ENCODE measurements around the gene CELF1.

Gene CELF1

GRCh38 chr11:47478651-47479329 lies 74.1 kb downstream of the CELF1 start:
- no peak for DNase-seq

GRCh38 chr11:47477753-47478152 lies 75.2 kb downstream of the CELF1 start:
- no peak for DNase-seq

DNA sequence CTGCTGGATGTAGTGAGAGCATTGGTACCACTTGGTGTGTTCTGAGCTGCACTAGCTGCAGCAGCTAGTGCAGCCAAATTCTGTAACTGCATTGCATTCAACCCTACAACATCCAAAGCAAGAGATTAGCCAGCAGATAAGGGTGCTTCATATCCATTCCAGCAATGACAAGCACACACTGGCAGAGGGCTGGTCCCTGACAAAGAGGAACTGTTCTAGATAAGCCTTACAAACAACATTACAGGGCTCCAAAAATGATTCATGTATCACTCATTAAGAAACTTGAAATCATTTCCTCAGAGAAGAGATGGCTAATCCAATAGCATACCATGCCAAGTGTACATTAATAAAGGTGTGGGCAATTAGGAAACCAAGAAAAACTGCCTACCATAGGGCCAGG lies 75.6 kb downstream of the CELF1 start:
- no peak for DNase-seq

GRCh38 chr11:47470671-47471070 lies 82.3 kb downstream of the CELF1 start:
- no peak for DNase-seq

- DNase-seq: no peak
These were observed 83.4 kb downstream of the CELF1 start for GRCh38 chr11:47469361-47470179.

GRCh38 chr11:47468598-47469214 lies 84.2 kb downstream of the CELF1 start:
- no peak for DNase-seq

GRCh38 chr11:47467357-47467756 lies 85.6 kb downstream of the CELF1 start:
- no peak for DNase-seq

DNA sequence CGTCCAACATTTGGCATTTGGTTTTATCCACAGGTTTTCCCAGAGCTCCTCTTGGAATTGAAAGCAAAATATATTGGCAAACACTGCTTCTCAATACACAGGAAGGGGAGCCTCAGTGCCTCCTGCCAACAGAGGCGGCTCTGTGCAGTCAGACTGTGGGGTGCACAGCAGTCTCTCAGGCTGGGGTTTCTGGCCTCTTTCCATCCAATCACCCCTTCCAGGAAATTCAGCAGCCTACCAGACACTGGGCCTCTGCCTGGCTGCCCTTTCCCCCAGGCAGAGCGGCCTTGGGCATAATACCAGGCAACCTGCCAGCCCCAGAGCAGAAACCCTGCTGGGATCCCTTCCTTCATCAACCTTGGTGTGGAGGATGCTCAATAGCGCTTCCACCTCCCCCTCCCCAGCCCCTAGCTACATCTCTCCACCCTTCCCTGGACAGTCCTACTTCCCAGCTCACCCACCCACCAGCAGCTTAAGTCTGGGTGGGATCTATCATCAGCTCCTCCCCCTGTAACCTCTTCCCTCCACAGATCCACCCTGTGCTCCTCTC lies 86.2 kb downstream of the CELF1 start:
- DNase-seq: no peak

GRCh38 chr11:47466201-47466600 lies 86.7 kb downstream of the CELF1 start:
- DNase-seq: no peak

- DNase-seq: no peak
These were observed 88.4 kb downstream of the CELF1 start for GRCh38 chr11:47464483-47464882.

- DNase-seq: no peak
These were observed 91.1 kb downstream of the CELF1 start for GRCh38 chr11:47461876-47462275.

DNA sequence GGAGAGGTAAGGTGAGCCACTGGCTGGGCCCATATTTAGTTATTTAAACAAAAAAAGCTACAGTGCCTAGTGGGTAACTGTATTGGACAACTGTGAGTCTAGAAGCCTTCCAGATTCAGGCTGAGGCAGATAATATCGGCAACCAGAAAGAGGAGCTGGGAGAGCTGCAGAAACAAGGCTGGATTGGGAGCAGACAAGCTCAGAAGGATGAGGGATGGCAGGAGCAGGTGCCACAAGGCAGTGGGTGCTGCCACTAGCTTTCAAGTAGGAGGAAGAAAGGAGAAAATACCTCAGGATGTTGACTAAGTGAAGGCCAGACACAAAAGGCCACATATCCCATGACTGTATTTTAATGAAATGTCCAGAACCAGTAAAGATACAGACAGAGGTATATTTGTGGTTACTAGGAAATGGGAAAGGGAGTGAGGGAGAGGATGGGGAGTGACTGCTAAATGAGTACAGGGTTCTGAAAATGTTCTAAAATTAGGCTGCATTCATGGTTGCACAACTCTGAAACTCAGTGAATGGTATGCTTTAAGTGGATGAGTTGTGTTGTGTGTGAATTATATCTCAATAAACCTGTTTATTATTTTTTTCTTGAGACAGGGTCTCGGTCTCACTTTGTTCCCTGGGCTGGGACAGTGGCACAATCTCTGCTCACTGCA lies 92.2 kb downstream of the CELF1 start:
- DNase-seq: no peak

GRCh38 chr11:47454258-47454671 lies 98.7 kb downstream of the CELF1 start:
- DNase-seq: peak; percentile 39 to 63

DNA sequence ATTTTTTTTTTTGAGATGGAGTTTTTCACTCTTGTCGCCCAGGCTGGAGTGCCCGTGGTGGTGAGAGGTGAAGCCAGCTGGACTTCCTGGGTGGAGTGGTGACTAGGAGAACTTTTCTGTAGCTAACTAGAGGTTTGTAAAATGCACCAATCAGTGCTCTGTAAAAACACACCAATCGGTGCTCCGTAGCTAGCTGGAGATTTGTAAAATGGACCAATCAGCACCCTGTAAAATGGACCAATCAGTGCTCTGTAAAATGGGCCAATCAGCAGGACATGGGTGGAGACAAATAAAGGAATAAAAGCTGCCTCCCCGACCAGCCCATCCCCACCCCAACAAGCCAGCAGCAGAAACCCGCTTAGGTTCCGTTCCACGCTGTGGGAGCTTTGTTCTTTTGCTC lies 99.6 kb downstream of the CELF1 start:
- no peak for DNase-seq

GRCh38 chr11:47451990-47452389 lies 100.9 kb downstream of the CELF1 start:
- no peak for DNase-seq

DNA sequence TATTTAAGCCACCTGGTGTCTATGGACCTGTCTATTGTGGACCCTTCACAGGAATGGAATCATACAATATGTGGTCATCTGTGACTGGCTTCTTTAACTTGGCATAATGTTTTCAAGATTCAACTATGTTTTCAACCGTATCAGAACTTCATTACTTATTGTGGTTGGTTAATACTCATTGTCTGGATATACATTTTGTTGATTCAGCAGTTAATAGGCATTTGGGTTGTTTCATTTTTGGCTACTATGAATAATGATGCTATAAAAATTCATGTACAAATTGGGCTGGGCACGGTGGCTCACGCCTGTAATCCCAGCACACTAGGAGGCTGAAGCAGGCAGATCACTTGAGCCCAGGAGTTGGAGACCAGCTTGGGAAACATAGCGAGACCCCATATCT lies 101.5 kb downstream of the CELF1 start:
- DNase-seq: no peak

GRCh38 chr11:47449541-47449940 lies 103.4 kb downstream of the CELF1 start:
- DNase-seq: no peak

DNA sequence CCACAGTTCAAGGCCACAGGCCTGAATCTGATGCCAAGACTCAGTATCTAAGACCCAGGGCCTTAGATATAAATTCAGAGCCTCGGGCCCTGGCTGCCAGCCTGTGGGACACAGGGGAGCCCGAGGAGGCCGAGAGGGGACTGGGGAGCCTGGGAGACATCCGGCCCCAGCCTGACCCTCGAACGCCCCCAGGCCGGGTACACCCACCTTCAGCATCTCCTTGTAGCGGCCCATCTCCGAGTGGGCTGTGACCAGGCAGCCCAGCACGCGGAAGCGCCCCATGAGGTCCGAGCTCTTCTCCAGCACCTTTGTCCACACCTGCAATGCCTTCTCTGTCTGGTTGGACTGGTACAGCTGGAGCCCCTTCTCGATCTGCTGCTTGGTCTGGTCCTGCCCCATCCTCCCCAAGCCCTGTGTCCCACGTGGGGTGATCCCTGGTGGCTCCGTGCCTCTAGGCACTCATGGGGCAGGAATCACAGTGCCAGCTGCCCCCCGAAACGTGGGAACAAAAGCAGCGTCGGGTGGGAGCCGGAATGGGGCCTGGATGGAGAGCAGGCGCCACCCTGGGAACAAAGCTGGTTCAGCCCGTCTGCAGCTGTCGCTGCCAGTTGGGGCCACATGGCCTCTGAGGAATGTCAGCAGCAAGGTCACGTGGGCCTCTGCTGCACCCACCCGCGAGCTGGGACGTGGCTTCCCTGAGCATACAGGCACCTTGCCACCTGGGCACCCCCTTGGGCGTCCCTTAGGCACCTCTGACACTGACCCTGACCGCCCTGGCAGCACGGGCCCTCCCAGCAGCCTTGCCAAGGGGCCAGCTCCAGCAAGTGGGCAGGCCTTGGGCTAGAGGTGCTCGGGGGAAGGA lies 104.1 kb downstream of the CELF1 start, which contains the start of gene RAPSN:
Gene RAPSN (minus strand): TSS at position 571 of the 862 bp plus-strand sequence. CDS start 172 bp downstream, at position 399.
- no peak for DNase-seq

GRCh38 chr11:47447906-47448305 lies 105.0 kb downstream of the CELF1 start:
- DNase-seq: no peak

DNA sequence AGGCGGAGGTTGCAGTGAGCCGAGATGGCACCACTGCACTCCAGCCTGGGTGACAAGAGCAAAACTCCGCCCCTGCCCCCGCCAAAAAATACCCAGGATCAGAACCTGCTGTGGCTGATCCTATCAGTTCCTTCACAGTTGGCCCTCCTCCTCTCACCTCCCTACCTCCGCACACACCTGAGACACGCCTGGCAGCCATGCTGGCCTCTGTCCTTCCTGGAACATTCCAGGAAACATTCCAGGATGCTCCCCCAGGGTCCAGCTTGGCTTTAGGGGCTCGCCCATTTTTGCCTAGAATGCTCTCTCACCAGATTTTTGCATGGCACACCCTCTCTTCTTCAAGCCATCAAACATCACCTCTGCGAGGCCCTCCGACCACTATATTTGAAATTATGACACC lies 106.1 kb downstream of the CELF1 start:
- DNase-seq: no peak

GRCh38 chr11:47445840-47446239 lies 107.1 kb downstream of the CELF1 start:
- DNase-seq: no peak

DNA sequence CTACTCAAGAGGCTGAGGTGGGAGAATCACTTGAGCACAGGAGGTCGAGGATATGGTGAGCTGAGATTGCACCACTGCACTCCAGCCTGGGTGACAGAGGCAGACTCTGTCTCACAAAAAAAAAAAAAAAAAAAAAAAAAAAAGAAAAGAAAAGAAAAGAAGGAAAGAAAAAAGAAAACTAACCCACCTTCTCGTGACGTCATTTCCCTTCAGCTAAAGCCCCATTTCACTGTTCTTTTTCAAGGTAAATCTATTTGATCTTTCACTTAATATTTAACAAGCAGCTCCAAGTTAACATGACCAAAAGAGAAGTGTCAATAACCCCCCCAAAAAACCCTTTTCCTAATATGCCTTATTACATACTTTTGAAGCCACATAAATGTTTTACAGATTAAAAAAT lies 109.1 kb downstream of the CELF1 start:
- no peak for DNase-seq
